NOMO-1 treated with dmso at 0.1 percent for 144 hours (cell line): ENCODE data around the gene THRB.

Source experiments
- DNase-seq: peaks from one replicate; lab custom pipeline; 2025; ENCODE audit not compliant: unreplicated experiment; lab: John Stamatoyannopoulos, UW

Gene THRB

DNA sequence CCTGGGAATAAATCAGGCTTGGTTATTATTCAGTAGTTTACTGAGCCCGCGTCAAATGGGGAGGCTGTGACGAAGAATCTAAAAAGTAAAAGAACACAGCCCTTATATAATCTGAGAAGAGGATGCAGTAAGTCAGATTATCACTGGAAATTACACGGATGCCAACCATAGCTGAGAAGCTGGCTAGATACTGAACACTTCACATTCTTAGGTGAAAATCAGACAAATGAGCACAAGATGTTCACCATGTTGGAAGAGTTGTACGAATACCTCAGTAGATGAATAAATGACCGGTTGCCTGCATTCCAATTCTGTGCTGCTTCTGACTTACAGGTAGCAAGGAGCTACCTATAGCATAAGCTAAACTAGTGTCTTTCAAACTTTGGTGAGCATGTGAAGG, 254.3 kb downstream of the THRB start:
- no peak for DNase-seq

DNA sequence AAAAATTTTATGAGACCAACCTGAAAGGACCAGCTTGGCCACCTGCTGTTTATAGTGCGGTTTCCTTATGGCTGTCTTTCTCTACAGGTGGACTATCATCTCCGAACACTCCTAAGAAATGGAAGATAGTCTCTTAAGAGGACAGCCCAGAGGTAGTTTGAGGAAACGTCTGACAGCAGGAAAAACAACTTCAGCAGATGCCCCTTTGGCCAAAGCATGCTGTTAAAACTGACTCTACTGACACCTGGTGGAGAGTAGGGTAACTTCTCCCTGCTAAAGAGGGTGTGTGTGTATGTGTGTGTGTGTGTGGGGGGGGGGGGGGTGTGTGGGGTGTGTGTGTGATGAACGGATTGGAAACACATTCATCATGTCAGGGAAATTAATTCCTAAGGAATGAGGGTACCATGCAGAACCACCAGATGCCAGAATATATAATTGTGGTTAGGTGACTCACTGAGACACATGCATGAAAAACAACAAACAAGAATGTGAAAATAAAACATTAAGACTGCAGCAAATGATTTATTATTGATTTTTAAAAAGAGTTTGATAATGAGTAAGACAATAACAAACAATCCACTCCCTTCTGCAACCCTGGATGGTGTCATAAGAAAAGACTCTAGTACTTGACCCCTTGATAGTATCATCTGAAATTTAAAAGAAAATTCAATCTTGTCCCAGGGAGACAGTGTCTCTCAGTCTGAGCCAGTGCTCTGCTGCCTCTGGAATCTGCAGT, 256.5 kb downstream of the THRB start:
- no peak for DNase-seq

DNA sequence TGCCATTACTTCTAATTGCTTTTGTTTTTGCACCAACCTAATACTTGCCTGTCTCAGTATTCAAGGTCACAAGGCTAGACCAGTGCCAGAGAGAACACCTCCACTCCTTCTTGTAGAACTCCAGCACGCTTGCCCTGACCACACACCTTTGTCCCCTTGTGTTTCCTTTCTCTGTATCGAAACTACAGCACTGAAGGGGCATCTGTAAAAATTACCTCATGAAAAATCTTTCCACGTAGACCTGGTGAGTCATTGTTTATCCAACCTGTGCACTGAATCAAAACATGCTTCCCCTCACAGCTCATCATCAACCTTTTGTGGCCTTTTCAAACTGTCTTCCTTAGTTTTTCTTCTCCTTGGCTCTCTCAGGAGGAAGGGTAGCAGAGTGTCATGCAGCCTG, 259.5 kb downstream of the THRB start:
- DNase-seq: no peak

DNA sequence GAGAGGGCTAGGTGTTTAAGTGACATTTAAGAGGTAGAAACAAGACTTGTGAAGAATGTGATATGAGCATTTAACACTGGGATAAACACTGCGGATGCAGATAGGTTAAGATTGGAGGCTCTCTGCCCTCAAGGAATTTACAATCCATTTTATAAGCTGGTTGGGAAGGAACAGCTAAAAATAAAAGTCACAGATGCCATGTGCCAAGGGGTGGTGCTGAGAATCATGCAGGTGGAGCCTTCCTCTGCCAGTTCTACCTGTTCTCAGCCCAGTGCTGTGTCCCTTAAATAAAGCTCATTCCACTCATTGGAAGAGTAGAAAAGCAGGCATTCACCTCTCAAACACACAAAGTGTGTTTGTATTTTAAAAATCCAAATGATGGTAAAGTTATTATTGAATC, 261.9 kb downstream of the THRB start:
- DNase-seq: no peak

DNA sequence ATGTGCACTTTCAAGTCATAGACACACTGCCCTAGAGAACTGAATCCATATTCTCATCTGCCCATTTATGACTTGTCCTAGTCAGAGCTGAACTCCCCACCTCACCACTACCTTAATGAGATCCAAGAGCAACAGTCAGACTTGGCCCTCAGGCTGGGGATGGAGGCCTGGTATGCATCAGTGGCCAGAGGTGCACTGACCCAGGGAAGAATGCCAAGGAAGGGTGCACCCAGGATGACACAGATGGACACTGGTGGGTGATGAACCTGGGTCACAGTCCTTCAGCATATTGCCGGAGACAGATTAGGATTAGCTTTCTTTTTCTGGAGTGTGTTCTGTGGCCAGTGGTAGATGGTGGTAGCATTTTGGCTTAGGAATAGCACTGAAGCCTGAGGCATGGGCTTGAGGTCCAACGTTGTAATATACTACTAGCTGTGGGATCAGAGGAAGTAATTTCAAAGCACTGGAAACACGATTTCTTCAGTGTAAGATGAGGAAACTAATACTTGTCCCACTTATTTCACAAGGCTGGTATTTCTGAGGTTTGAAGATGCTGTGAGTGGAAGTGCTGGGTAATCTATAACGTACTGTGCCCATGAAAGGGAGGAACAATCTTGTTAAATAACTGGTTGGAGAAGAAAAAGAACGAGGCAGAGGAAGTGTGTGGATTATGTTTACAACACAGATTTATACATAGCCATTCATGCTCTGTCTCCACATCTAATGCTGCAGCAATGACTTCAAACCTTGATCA, 265.0 kb downstream of the THRB start:
- no peak for DNase-seq

DNA sequence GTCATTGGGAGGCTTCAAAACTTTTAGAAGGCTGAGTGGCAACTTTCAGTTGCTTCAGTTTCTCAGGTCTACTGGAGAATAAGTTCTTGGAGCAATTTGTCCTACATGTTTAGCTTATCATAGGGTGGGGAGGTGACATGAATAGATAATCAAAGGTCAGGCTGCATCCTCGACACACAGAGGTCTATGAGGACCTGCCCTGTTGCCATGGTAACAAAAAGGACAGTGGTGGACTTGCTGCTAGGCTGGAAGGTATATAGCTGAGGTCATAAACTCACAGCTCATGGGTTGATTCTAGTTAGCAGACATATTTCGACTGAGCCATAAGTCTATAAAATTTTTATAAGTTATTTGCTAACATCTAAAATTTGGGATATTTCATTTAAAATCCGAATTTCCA, 267.0 kb downstream of the THRB start:
- no peak for DNase-seq

DNA sequence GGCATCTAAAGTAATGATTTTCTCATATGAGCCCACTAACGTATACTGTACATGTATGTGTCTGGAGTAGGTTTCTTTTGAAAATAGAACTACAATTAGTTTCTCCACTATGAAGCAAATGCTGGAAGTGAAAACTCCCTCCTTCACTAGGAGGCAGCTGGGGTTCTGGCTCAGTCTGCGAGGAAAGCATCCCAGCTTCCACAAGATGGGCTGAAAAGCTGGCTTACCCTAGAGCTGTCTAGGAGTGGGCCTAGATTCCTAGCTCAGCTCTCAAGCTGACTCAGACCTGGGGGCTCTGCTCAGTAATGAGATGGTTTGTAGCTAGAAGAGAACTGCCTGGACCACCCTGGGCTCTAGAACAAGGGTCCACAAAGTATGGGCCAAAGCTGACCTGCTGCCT, 268.3 kb downstream of the THRB start:
- DNase-seq: no peak

DNA sequence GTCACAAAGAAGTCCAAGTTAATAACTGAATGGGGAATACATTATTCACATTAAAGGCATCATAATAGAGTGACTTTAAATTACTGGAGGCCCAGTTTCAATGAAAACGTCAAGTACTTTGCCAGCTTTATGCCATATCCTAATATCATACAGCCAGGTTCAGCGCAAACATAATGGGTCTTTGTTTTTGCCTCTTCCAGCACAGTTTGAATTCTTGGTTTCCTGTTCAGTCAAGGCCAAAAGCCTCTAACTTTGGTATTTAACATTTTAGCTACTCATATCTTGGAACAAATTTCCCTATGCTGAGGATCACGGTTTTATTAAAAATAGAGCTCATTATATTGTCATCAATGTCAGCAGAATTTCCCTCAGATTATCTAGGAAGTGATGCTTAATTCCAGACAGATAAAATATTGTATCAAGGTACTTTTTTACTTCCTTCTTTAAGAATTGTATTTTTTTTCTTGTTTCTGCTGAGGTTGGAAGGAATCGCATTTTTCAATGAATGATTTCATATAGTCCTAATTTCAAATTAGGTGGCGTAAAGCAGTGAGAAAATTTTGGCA, 269.2 kb downstream of the THRB start:
- no peak for DNase-seq

DNA sequence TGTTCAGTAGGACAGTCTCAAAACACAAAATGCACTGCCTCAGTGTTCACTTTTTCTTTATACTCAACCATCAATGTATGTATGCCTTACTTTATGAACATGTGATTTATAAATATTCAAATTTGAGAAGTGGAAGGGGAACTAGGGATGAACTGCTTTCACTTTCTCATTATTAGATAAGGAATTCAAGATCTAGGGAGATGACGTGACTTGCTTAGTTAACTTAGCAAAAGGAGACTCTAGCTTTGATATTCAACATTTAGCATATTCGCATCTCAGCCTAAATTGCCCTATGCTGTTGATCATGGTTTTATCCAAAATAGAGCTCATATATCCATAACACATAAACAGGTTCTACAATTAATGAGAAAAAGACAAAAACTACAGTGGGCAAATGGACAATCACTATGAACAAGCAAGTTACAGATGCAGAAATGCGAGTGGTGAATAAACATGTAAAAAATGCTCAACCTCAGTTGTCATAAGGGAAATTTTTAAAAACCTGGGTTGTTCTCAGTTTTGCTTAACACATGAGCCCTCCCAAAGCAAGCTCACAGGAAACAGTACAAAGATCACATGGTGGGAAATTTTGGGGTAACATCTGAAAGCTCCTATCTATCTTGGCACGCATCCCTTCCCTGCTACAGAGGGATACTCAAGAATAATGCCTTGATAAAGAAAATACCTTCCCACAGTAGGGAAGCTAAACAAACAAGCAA, 269.8 kb downstream of the THRB start:
- DNase-seq: no peak

DNA sequence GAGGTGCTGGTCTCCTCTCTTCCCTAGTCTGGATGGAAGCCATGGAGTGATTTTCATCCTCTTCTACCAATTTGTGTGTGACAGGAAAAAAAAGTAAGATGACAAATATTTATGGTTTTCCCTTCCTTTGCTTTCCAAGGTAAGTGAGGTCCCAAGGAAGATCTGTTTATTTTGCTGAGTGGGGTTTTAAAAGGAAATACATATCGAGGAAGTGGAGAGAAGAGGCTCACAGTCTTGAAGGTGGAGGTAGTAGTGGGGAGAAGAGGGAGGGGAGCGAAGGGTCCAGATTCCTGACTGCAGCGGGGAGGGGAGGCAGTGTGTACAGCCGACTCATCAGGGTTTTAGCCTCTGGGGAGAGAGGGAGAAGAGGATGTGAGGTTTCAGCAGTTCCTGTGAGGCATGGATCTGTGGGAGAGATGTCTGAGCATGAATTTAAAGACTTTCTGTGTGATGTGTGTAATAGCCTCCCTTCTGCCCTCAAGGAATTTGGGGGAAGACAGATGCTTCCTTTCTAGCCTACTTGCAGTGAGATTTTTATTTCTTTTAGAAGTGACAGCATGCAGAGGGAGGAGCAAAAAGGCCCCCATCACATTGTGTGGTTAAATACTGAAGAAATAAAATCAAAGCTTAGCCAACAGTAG, 272.4 kb downstream of the THRB start:
- no peak for DNase-seq

DNA sequence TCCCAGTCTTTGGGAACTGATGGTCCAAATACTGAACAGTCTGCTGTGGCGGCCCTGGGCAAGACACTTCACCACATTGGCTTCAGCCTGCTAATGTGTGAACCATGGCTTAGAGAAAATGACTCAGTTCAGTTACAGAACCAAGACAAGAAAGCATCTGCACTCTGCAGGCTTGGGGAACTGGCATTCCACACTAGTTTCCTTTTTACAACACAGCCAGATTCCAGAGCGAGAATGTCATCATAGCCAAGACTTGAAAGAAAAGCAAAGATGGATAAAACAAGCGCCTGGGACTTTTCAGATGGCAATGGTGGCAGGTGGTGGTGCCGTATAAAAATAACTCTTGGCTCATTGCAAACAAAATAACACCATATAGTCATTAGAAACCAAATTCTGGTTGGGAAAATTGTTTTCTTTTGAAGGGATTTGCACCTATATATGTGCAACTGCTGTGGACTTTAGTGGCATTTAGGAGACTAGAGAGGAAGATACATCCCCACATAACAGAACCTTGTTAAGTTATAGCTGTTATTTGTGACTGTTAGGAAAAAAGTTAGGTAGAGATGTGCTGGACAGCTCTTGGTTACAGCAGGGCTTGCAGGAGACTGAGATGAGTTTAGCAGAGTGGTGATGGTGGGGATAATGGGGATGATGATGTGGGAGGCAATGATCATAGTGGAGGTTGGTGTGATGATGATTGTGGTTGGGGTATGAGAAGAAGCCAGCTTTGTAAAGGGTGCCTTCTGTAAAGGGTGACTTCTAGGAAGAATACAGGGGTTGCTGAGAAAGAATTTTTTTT, 273.6 kb downstream of the THRB start:
- no peak for DNase-seq

DNA sequence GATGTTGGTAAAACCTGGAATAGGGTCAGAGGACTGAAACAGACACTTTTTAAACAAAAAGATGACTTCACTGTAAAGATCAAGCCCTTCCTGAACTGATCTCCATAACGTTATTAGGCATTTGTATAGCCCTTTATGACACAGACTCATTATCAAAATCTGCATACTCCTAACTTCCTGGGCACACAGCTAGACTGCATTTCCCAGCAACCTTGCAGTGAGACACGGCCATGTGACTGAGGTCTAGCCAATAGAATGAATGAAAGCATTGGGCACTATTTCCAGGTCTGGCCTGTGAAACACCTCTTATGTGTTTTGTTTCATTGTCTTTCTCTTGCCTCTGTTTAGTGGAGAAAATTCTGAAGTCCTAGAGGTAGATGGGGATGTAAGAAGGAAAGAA, 279.1 kb downstream of the THRB start:
- no peak for DNase-seq

DNA sequence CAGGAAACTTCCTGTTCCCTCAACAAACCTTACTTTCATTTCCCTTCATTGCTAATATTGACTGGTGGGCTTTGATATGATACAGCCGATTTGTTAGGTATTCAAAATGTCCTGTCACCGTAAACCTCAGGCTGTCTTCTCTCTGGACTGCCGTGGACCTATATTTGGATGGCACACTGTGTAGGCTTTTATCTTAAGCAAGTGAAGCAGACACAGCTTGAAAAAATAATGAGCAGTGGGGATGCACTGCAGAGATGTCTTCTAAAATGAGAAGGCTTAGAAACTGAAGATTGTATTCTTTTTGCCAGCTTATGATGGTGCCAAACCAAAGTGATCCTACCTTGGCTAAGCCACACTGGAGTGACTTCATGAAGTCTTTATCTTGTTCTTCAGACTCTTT, 283.3 kb downstream of the THRB start:
- DNase-seq: no peak

DNA sequence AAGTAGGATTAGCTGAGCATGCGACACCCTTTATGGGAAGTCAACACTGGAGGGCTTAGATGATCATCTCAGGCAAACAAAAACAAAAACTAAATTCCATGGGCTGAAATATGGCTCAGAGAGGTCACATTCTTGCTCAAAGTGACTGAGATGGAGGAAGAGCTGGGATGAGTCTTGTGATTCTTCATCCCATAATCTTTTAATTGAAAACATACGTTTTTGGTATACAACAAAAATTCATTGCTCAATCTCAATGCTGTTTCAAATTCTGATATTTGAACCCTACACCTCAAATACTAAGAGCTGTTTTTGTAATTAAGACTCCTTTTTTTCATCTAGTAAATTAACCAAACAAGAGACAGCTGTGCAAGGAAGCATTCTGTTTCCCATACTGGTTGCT, 292.6 kb downstream of the THRB start:
- DNase-seq: no peak

DNA sequence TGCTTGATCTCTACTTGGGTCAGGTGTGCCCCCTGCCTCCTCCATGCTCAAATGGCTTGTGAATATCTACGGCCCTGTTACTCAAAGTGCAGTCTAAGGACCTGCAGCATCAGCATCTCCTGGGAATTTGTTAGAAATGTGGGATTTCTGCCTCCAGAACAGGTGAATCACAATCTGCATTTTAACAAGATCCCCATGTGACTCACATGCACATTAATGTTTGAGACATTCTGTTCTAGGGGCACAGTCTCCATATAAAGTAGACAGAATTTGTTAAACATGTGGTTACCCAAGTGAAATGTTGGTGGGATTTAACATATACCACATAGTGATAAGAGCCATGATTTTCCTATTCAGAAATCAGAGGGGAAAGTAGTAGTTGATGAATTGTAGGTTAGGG, 293.3 kb downstream of the THRB start:
- no peak for DNase-seq

DNA sequence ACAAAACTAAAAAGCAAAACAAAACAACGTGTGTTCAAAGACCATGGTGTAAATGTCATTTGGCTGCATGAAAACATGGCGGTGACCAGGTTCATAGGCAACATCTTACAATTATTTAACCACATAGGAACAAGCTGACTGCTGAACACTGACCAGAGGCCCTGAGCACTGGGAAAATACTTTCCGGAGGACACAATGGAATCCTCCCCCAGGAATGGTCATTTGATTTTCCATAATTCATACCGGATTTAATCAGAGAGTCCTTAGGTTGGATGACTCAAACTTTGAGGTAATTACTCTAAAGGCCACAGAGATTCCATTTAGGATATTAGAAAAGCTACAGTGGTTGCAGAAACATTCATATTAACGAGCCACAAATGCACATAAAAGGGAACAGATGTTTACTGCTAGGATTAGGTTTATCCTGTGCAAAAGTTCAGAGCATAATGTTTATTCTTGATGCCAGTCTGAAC, 294.8 kb downstream of the THRB start:
- DNase-seq: no peak

DNA sequence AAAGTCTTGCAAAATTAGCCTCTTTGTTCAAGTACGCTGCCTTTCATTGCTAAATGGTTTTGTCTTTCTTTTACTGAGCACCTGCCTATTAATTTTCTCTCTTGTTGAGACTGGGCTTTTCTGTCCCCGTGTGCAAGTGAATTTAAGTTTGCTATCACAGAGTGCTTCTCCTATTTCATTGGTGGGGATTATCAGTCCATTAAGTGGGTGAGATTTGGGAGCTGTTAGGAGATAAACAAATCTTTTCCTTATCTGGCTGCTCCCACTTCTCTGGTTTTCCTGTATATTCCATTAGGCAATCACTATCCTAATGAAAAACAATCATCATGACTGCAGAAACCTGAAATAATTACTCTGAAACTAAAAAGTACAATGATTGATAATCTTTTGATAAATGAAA, 295.4 kb downstream of the THRB start:
- no peak for DNase-seq

DNA sequence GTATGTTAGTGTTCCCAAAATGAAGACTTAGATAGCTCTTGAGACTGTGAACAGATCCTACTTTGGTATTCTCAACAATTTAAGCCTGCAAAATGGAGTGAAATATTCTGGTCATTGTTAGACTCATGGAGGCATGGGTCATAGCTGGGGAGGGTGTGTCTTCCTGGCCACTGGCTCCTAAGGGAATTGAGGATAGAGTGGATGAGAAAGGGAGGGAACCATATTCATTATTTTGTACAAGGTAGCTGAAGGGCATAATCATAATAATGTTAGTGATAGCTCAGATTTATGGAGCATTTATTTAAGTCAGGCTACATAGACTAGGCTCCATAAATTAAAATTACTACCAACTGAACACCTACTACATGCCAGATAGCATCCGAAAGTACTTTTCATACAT, 295.9 kb downstream of the THRB start:
- DNase-seq: no peak

DNA sequence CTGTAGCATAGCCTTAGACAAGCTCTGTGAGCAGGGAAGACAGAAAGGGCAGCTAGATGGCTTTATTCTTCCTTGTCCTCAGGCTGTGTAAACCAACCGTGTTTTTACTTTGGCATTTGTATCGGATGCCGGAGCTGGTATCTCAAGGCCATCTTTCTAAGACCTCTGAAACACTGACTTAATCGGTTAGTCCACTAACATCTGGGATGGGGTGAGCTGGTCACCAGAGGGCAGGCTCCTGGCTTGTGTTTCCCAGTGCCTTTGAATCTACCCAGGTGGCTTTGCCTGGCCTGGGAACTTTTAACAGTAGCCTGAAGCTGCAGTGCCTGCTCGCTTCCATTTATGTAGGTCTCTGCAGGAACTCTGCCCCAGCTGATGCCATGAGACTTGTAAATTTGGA, 296.8 kb downstream of the THRB start:
- DNase-seq: no peak

DNA sequence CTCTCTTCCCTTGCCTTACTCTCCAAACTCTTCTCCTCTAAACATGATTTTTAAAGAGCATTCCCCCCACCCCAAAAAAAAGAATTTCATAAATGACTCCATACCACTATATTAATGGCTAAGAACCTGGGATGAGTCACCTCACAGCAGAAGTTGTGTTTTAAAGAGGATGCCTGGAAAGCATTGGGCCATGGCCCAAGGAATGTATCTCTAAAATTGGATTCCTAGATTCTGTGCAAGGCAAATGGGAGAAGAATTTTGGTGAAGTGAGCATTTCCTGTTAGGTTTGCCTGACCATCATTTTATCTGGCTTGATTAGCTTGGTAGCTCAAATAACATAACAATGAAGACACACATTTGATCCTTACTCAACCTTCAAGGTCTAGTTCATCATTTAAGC, 298.1 kb downstream of the THRB start:
- no peak for DNase-seq
